Sigmoid colon (tissue), 7 donors: ENCODE data around the gene TMPRSS12. TPM values are rescaled to one million over a fixed set of nuclear protein-coding genes. Genes with fewer than 3 reads are reported as not detected.
A peak's percentile ranks its signal among the peaks of the same experiment; 100 is the strongest.

Experiments used
- DNase-seq: peaks from one replicate; pipeline ENCODE4 v3.0.0-alpha.2; 2019
- H3K27ac ChIP-seq, 4 donors: fragments of 200-600 bp; sonication (generic); one replicate each; pipeline ENCODE4 v1.5.1; 2016 to 2019; ENCODE audit warnings: mild to moderate bottlenecking in 1 of 4
- H3K27me3 ChIP-seq, 3 donors: fragments of 200-600 bp; sonication (generic); one replicate each; pipeline ENCODE4 v1.5.1; 2019; ENCODE audit warnings: mild to moderate bottlenecking in 1 of 3
- H3K36me3 ChIP-seq, 4 donors: fragments of 200-600 bp; sonication (generic); one replicate each; pipeline ENCODE4 v1.5.1; 2016 to 2019
- H3K4me1 ChIP-seq, 4 donors: fragments of 200-600 bp; sonication (generic); one replicate each; pipeline ENCODE4 v1.5.1; 2017 to 2019
- H3K4me3 ChIP-seq, 4 donors: fragments of 200-600 bp; sonication (generic); one replicate each; pipeline ENCODE4 v1.5.1; 2017 to 2019; ENCODE audit warnings: mild to moderate bottlenecking in 2 of 4, moderate library complexity in 1 of 4
- H3K9me3 ChIP-seq, 4 donors: fragments of 200-600 bp in 3 of 4; sonication (generic) in 3 of 4; one replicate each; pipeline versions ENCODE4 v1.5.1 to v1.6.1; 2013 to 2019
- EP300 ChIP-seq, 4 donors: sonication (generic); formaldehyde crosslinking; IDR thresholded peaks; one replicate each; pipeline ENCODE4 v1.6.1; 2017; ENCODE audit warnings: antibody characterized with exemption in 4 of 4
- POLR2A ChIP-seq, 2 donors: fragments of 450-650 bp; IDR thresholded peaks; one replicate each; pipeline ENCODE4 v1.6.1; 2016; ENCODE audit warnings: antibody characterized with exemption in 2 of 2, mild to moderate bottlenecking in 2 of 2, moderate library complexity in 2 of 2
- POLR2AphosphoS5 ChIP-seq, 4 donors: sonication (generic); formaldehyde crosslinking; IDR thresholded peaks; one replicate each; pipeline ENCODE4 v1.6.1; 2017; ENCODE audit warnings: antibody characterized with exemption in 4 of 4
- WGBS, 2 donors: extraction: QIAGEN DNeasy Blood & Tissue Kit; methylation state at CpG; one replicate each; pipeline ENCODE4 v1.1.7; 2013; 5-methylcytosine and 5-hydroxymethylcytosine counted together
- intact Hi-C: fragments of 100-400 bp; cut with DNase I; formaldehyde crosslinking; loops from one replicate; pipeline ENCODE4 v1.15.1; 2023
- polyA plus RNA-seq, 3 donors: library from polyadenylated mRNA; stranded (reverse); fragments of 200-250 nt; gene quantifications; one replicate each; pipeline ENCODE4 v1.2.3, GENCODE V29; 2013
- total RNA-seq, 4 donors: library from RNA; depleted of rRNA; stranded (reverse); fragments of >200 nt; gene quantifications; one replicate each; pipeline ENCODE4 v1.1.0, GENCODE V29; 2016
- TF ChIP-seq, protein P1 (sequence below), 4 experiments: fragments of 450-650 bp in 3 of 4; fragments of 200-600 bp in 1 of 4; IDR thresholded peaks; one replicate each; pipeline ENCODE4 v1.5.1; 2016 to 2019; ENCODE audit warnings: antibody characterized with exemption in 4 of 4, mild to moderate bottlenecking in 3 of 4, moderate library complexity in 2 of 4
- donor health status: healthy with polysubstance abuse.
- donor health status: Bipolar disorder and iron deficiency.
- donor health status: healthy.

The TMPRSS12 gene
- total and polyA plus RNA-seq, 7 donors: not detected

DNA sequence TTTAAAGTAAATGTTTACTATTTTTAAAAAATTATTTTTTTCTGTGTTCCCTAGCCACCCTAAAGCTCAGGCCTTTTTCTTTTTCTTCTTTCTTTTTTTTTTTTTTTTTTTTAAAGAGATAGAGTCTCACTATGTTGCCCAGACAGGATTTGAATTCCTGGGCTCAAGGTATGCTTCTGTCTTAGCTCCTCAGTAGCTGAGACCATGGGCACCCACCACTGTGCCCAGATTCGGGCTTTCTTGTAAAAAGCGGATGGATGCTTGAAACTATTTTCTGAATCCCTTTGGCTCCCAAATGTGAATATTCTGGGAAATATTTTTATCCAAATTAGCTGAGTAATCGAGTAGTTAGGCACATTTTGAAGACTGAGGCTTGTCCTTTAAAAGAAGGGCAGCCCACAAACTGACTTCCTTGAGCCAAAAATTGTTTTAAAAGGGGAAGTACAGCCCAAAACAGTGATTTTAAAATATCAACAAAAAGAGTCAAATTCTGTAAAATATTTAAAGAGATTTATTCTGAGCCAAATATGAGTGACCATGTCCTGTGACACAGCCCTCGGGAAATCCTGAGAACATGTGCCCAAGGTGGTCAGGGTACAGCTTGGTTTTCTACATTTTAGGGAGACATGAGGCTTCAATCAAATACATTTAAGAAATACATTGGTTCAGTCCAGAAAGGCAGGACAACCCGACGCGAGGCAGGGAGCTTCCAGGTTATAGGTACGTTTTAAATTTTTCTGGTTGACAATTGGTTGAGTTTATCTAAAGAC is 80.8 kb downstream of the TMPRSS12 start:
- intact Hi-C loops: loop anchor here (1.0 to 5.0 kb wide), 4 partner anchors 63 to 249 kb away; partner anchors contain the start of genes SLC11A2 and TFCP2
- WGBS, 2 donors: 27% methylated on average over 8 of the region's 8 CpGs
- no peaks in the 10 kb centered on the region for H3K27me3 ChIP-seq
- H3K36me3 ChIP-seq: no peaks in the 10 kb centered on the region
- DNase-seq: no peak
- peaks cover 0 to 47% (median 40%) of the 10 kb centered on the region in 4 donors for H3K4me1 ChIP-seq
- H3K27ac ChIP-seq: peak overlapping the region; percentile 87 to 93 (median 90)
- TF ChIP-seq POLR2AphosphoS5 (IDR thresholded peaks at IDR 0.05): no peak
- no peaks in the 10 kb centered on the region for H3K9me3 ChIP-seq
- H3K4me3 ChIP-seq: peak overlapping the region; percentile 64 to 80 (median 72)

DNA sequence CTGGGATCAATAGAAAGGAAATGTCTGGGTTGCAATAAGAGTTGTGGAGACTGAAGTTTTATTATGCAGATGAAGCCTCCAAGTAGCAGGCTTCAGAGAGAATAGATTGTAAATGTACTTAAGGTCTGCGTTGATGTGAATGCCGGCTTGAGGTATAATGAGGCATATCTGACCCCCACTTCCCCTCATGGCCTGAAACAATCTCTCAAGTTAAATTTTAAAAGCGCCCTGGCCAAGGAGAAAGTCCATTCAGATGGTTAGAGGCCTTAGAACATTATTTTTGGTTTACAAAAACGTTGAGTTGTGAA is 81.4 kb downstream of the TMPRSS12 start:
- H3K4me3 ChIP-seq: peak overlapping the region; percentile 64 to 80 (median 72)
- H3K9me3 ChIP-seq: no peaks in the 10 kb centered on the region
- intact Hi-C loops: loop anchor here (5.0 kb wide), 1 partner anchor 103 kb away; the partner anchor contains the start of gene SLC11A2
- no peak for TF ChIP-seq POLR2AphosphoS5 (IDR thresholded peaks at IDR 0.05)
- H3K27me3 ChIP-seq: no peaks in the 10 kb centered on the region
- H3K36me3 ChIP-seq: no peaks in the 10 kb centered on the region
- H3K27ac ChIP-seq: peak overlapping the region; percentile 87 to 93 (median 90)
- DNase-seq: no peak
- WGBS, 2 donors: 1 to 3% methylated on average over 4 of the region's 4 CpGs
- H3K4me1 ChIP-seq: peaks cover 0 to 52% (median 45%) of the 10 kb centered on the region in 4 donors

DNA sequence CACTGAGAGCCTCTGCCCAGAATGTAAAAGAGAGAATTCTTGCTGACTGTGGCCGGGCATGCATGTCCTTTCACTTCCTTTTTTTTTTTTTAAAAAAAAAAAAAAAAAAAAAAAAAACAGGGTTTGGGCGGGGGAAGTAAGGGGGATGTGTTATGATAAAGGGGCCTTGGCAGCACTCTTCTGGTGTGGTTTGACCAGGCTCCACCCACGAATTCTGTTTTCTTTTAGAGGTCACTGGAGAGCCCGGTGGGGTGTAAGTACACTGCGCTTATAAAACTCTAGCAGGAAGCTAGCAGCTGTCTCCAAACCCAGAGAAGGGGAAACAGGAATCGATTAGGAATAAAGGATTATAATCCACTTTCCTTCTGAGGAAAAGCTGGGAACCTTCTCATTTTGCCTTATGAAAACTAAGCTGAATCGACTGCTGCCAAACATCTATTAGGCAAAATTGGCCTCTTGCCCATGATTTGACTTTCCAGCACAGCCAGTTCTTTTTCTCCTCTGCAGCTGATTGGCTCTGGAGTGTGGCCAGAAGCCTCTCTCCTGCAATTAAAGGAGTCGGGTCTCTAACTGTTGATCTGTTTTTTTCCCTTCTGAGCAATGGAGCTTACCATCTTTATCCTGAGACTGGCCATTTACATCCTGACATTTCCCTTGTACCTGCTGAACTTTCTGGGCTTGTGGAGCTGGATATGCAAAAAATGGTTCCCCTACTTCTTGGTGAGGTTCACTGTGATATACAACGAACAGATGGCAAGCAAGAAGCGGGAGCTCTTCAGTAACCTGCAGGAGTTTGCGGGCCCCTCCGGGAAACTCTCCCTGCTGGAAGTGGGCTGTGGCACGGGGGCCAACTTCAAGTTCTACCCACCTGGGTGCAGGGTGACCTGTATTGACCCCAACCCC is 82.0 kb downstream of the TMPRSS12 start:
- intact Hi-C loops: loop anchor here (5.0 kb wide), 1 partner anchor 103 kb away; the partner anchor contains the start of gene SLC11A2
- peaks cover 0 to 2% (median 0%) of the 10 kb centered on the region in 4 donors for H3K36me3 ChIP-seq
- no peaks in the 10 kb centered on the region for H3K27me3 ChIP-seq
- TF ChIP-seq POLR2AphosphoS5 (IDR thresholded peaks at IDR 0.05) (peak; percentile 52 to 81 (median 74)), EP300 (IDR thresholded peaks at IDR 0.05) (peak in 3 of 4 donors; percentile 4 to 48 (median 28)), POLR2A (IDR thresholded peaks at IDR 0.05) (peak; percentile 16 to 35)
- TF ChIP-seq, protein P1, sequence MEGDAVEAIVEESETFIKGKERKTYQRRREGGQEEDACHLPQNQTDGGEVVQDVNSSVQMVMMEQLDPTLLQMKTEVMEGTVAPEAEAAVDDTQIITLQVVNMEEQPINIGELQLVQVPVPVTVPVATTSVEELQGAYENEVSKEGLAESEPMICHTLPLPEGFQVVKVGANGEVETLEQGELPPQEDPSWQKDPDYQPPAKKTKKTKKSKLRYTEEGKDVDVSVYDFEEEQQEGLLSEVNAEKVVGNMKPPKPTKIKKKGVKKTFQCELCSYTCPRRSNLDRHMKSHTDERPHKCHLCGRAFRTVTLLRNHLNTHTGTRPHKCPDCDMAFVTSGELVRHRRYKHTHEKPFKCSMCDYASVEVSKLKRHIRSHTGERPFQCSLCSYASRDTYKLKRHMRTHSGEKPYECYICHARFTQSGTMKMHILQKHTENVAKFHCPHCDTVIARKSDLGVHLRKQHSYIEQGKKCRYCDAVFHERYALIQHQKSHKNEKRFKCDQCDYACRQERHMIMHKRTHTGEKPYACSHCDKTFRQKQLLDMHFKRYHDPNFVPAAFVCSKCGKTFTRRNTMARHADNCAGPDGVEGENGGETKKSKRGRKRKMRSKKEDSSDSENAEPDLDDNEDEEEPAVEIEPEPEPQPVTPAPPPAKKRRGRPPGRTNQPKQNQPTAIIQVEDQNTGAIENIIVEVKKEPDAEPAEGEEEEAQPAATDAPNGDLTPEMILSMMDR (IDR thresholded peaks at IDR 0.05): no peak
- DNase-seq: peak; percentile 98
- peak overlapping the region; percentile 64 to 80 (median 72) for H3K4me3 ChIP-seq
- H3K4me1 ChIP-seq: peaks cover 0 to 58% (median 51%) of the 10 kb centered on the region in 4 donors
- H3K9me3 ChIP-seq: no peaks in the 10 kb centered on the region
- 2% methylated on average over 13 of the region's 13 CpGs for WGBS, 2 donors
- H3K27ac ChIP-seq: peak overlapping the region; percentile 87 to 93 (median 90)

DNA sequence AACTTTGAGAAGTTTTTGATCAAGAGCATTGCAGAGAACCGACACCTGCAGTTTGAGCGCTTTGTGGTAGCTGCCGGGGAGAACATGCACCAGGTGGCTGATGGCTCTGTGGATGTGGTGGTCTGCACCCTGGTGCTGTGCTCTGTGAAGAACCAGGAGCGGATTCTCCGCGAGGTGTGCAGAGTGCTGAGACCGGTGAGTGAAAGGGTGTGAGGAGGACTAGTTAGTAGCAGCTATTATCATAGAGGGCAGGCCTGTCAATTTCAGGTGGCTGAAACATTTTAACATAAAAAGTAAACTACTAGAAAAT is 82.6 kb downstream of the TMPRSS12 start:
- intact Hi-C loops: no loop called here
- Histone ChIP-seq H3K9me3 (no peaks in the 10 kb centered on the region), H3K4me1 (peaks cover 0 to 61% (median 51%) of the 10 kb centered on the region in 4 donors), H3K27ac (peak overlapping the region; percentile 87 to 93 (median 90)), H3K27me3 (no peaks in the 10 kb centered on the region), H3K4me3 (peak overlapping the region; percentile 64 to 80 (median 72)), H3K36me3 (peaks cover 1 to 8% (median 2%) of the 10 kb centered on the region in 4 donors)
- TF ChIP-seq EP300 (IDR thresholded peaks at IDR 0.05): no peak
- no peak for TF ChIP-seq POLR2AphosphoS5 (IDR thresholded peaks at IDR 0.05)
- TF ChIP-seq POLR2A (IDR thresholded peaks at IDR 0.05): no peak
- TF ChIP-seq, protein P1 (IDR thresholded peaks at IDR 0.05): no peak
- no peak for DNase-seq
- WGBS, 2 donors: 6 to 13% methylated on average over 7 of the region's 7 CpGs

DNA sequence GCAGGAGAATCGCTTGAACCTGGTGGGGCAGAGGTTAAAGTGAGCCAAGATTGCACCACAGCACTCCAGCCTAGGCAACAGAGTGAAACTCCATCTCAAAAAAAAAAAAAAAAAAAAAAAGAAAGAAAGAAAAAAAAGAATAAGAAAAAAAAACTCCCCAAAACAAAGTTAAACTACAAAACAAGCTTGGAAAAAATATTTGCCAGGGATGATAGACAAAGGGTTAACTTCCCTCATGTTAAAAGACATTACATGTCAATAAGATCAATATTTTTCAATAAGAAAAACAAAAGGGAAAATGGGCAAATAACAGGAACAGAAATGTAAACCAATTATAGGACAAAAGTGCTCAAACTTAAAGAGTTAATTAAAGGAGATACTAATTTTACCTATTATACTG is 83.2 kb downstream of the TMPRSS12 start:
- intact Hi-C loops: loop anchor here (2.0 kb wide), 1 partner anchor 101 kb away; no protein-coding TSS in a partner anchor
- Histone ChIP-seq H3K27me3 (no peaks in the 10 kb centered on the region), H3K4me3 (peak overlapping the region; percentile 64 to 80 (median 72)), H3K9me3 (no peaks in the 10 kb centered on the region), H3K4me1 (peaks cover 0 to 60% (median 46%) of the 10 kb centered on the region in 4 donors), H3K27ac (peak overlapping the region; percentile 87 to 93 (median 90)), H3K36me3 (peaks cover 7 to 14% (median 9%) of the 10 kb centered on the region in 4 donors)
- no peak for DNase-seq
- TF ChIP-seq POLR2AphosphoS5 (IDR thresholded peaks at IDR 0.05): no peak
- no peak for TF ChIP-seq POLR2A (IDR thresholded peaks at IDR 0.05)
- TF ChIP-seq EP300 (IDR thresholded peaks at IDR 0.05): no peak
- TF ChIP-seq, protein P1 (IDR thresholded peaks at IDR 0.05): no peak
- WGBS, 2 donors: 10 to 22% methylated on average over 1 of the region's 1 CpG
